Activated T-cell treated with anti-CD3 and anti-CD28 coated beads, Interleukin-2, amount 50 U/mL, for 4 hours (primary cell): ENCODE data around the gene G6PC3. TPM values are rescaled to one million over a fixed set of nuclear protein-coding genes. Genes with fewer than 3 reads are reported as not detected.

Experiments used
- ATAC-seq, 2 donors: fragments of 200-7000 bp; cut with Tn5 transposase; one replicate each; pipeline ENCODE4 v1.10.0; 2021
- DNase-seq: peaks from one replicate; pipeline ENCODE4 v3.0.0-alpha.2; 2020
- H3K27me3 Mint-ChIP-seq: one replicate; pipeline ENCODE4 v1.8.0; 2021; ENCODE audit warnings: low read depth, mixed read lengths
- H3K36me3 Mint-ChIP-seq: one replicate; pipeline ENCODE4 v1.8.0; 2022; ENCODE audit warnings: mixed read lengths; ENCODE audit not compliant: insufficient read depth
- H3K4me1 Mint-ChIP-seq: one replicate; pipeline ENCODE4 v1.8.0; 2021; ENCODE audit warnings: low read depth, mixed read lengths
- H3K4me3 Mint-ChIP-seq: one replicate; pipeline ENCODE4 v1.8.0; 2021; ENCODE audit warnings: mild to moderate bottlenecking, moderate library complexity, mixed read lengths
- H3K9me3 Mint-ChIP-seq: one replicate; pipeline ENCODE4 v1.8.0; 2021; ENCODE audit warnings: mixed read lengths
- total RNA-seq, 3 donors: library from RNA; stranded (reverse); gene quantifications; one replicate each; pipeline ENCODE4 v1.2.1, GENCODE V29; 2021

Gene G6PC3
- total RNA-seq, 3 donors from 2014 or later, result 24.7 to 28.4 (median 24.9) TPM

- H3K27me3 Mint-ChIP-seq, result no peaks in the 10 kb centered on the region
- no peaks in the 10 kb centered on the region for H3K36me3 Mint-ChIP-seq
- peaks cover 24% of the 10 kb centered on the region for H3K4me1 Mint-ChIP-seq
- H3K9me3 Mint-ChIP-seq, result no peaks in the 10 kb centered on the region
- DNase-seq, result no peak
- peak overlapping the region; percentile 88 for H3K4me3 Mint-ChIP-seq
- ATAC-seq, result no peak
Observed at GRCh38 chr17:44124118-44124438, 53.5 kb downstream of the G6PC3 start.

Other genes starting within 250 kb of the G6PC3 start
- under 1 TPM; 0.24 to 0.94 (median 0.87) TPM for gene MPP3, start 237.6 kb upstream of the G6PC3 start, total RNA-seq
- not detected for gene CD300LG, start 223.6 kb upstream of the G6PC3 start, total RNA-seq
- under 1 TPM; 0.21 to 0.91 (median 0.54) TPM for gene MPP2, start 163.2 kb upstream of the G6PC3 start, total RNA-seq
- gene PPY, start 128.3 kb upstream of the G6PC3 start, total RNA-seq, result not detected
- not detected for gene PYY, start 116.8 kb upstream of the G6PC3 start, total RNA-seq
- gene NAGS, start 66.1 kb upstream of the G6PC3 start, total RNA-seq, result under 1 TPM; 0.25 to 0.52 (median 0.45) TPM
- gene TMEM101, start 55.8 kb upstream of the G6PC3 start, total RNA-seq, result 10 to 100 TPM; 20.2 to 23.1 (median 22.5) TPM
- gene LSM12, start 4.1 kb upstream of the G6PC3 start, total RNA-seq, result 10 to 100 TPM; 77.6 to 88.2 (median 85.9) TPM
- gene HDAC5, start 52.9 kb downstream of the G6PC3 start, total RNA-seq, result 10 to 100 TPM; 14.6 to 19.7 (median 16.2) TPM
- 1 to 10 TPM; 6.4 to 9.4 (median 7.9) TPM for gene HROB, start 71.2 kb downstream of the G6PC3 start, total RNA-seq
- under 1 TPM in 2 of 3 donors, not detected in 1; 0.08 to 0.11 TPM for gene ASB16, start 100.0 kb downstream of the G6PC3 start, total RNA-seq
- 10 to 100 TPM; 15.2 to 19.6 (median 17.9) TPM for gene TMUB2, start 116.2 kb downstream of the G6PC3 start, total RNA-seq
- gene ATXN7L3, start 129.1 kb downstream of the G6PC3 start, total RNA-seq, result 100 to 1,000 TPM; 101 to 111 (median 110) TPM
- gene UBTF, start 148.9 kb downstream of the G6PC3 start, total RNA-seq, result 100 to 1,000 TPM; 147 to 158 (median 154) TPM
- gene SLC4A1, start 197.4 kb downstream of the G6PC3 start, total RNA-seq, result not detected
- gene RUNDC3A, start 237.9 kb downstream of the G6PC3 start, total RNA-seq, result under 1 TPM in 2 of 3 donors, not detected in 1; 0.18 to 0.26 TPM